ENCODE measurements around the gene HEG1. TPM values are rescaled to one million over a fixed set of nuclear protein-coding genes. Genes with fewer than 3 reads are reported as not detected.

The HEG1 gene
- total and polyA plus RNA-seq, 2 of the 13 experiments (the other 11 are each of a cell fraction or from before 2014, with no cell fraction given), result 10.7 to 18.2 TPM

- in situ Hi-C loops (cut with HindIII; ENCODE audit: extremely low pct_ligation_motif_present, low pct_unique_long_range_greater_than_20kb) (loop anchor here (5.0 kb wide), 1 partner anchor 50 kb away; no protein-coding TSS in a partner anchor), intact Hi-C loops (cut with micrococcal nuclease; ENCODE audit: unreplicated experiment) (loop anchor here (10.0 kb wide), 1 partner anchor 103 kb away; no protein-coding TSS in a partner anchor)
- Histone ChIP-seq H3K36me3 (replicated peaks in 1 of 2; ENCODE audit: control insufficient read depth in 1 of 2, insufficient read depth in 2 of 2, low read length in 2 of 2) (peaks cover 15 to 45% of the 10 kb centered on the region in 2 experiments; a peak in 4 of 5 replicates), H3K27me3 (ENCODE audit: control insufficient read depth in 1 of 2, insufficient read depth in 2 of 2, low read length in 2 of 2) (peaks cover 0 to 7% of the 10 kb centered on the region in 2 experiments; a peak in 2 of 5 replicates), H3K4me3 (replicated peaks in 1 of 3; ENCODE audit: insufficient read depth in 1 of 3, low read depth in 2 of 3, low read length in 3 of 3) (no peak overlapping the region), H4K20me1 (ENCODE audit: insufficient read depth, low read length) (peaks cover 18% of the 10 kb centered on the region), H3K9ac (ENCODE audit: insufficient read depth, low read depth, low read length) (no peak overlapping the region), H3K9me3 (ENCODE audit: low read length) (no peaks in the 10 kb centered on the region), H3K4me1 (ENCODE audit: insufficient read depth, low read length) (peaks cover 39% of the 10 kb centered on the region), H2AFZ (ENCODE audit: low read length) (no peak overlapping the region), H3K4me2 (ENCODE audit: low read depth, low read length) (peak overlapping the region; percentile 95), H3K79me2 (ENCODE audit: insufficient read depth, low read length) (peaks cover 33% of the 10 kb centered on the region), H3K27ac (ENCODE audit: extremely low read length, insufficient read depth, low read length) (no peak overlapping the region)
- TF ChIP-seq ZNF746 (CRISPR knock-in tag; IDR thresholded peaks at IDR 0.05) (no peak), ZSCAN12 (CRISPR knock-in tag; IDR thresholded peaks at IDR 0.05) (no peak), ZNF768 (CRISPR knock-in tag; IDR thresholded peaks at IDR 0.05) (no peak), ZNF567 (CRISPR knock-in tag; IDR thresholded peaks at IDR 0.05; ENCODE audit: borderline replicate concordance) (no peak), JDP2 (CRISPR knock-in tag; IDR thresholded peaks at IDR 0.05; ENCODE audit: borderline replicate concordance) (no peak), ZZZ3 (CRISPR knock-in tag; IDR thresholded peaks at IDR 0.05; ENCODE audit: borderline replicate concordance) (no peak), ZNF619 (CRISPR knock-in tag; IDR thresholded peaks at IDR 0.05) (no peak), ZNF75D (CRISPR knock-in tag; IDR thresholded peaks at IDR 0.05; ENCODE audit: borderline replicate concordance) (no peak), SIX1 (CRISPR knock-in tag; IDR thresholded peaks at IDR 0.05; ENCODE audit: borderline replicate concordance) (no peak), BCL3 (CRISPR knock-in tag; IDR thresholded peaks at IDR 0.05) (no peak), ZNF24 (IDR thresholded peaks at IDR 0.05) (no peak), CBX2 (IDR thresholded peaks at IDR 0.05; ENCODE audit: low read depth, low read length) (no peak), CBX2 (CRISPR knock-in tag; IDR thresholded peaks at IDR 0.05; ENCODE audit: low read depth) (no peak), MTERF4 (CRISPR knock-in tag; IDR thresholded peaks at IDR 0.05) (no peak), NFATC3 (CRISPR knock-in tag; IDR thresholded peaks at IDR 0.05) (no peak), FOXK2 (IDR thresholded peaks at IDR 0.05) (no peak), HNRNPL (IDR thresholded peaks at IDR 0.05; ENCODE audit: low read depth, low read length) (no peak), ZNF572 (CRISPR knock-in tag; IDR thresholded peaks at IDR 0.05) (no peak), IRF2 (CRISPR knock-in tag; IDR thresholded peaks at IDR 0.05) (no peak), NFE2L1 (CRISPR knock-in tag; IDR thresholded peaks at IDR 0.05; ENCODE audit: borderline replicate concordance) (no peak), ARNT2 (CRISPR knock-in tag; IDR thresholded peaks at IDR 0.05; ENCODE audit: low read depth) (no peak)
- ChIA-PET CTCF (ENCODE audit: low intra/inter-chr PET ratio, low total read pairs) (no interaction called here), POLR2A (interaction anchor here (0.8 to 3.1 kb wide), 3 partner anchors 11 to 50 kb away, joined by 3 to 25 read pairs (median 12); no protein-coding TSS in a partner anchor)
- DNase-seq (ENCODE audit: low spot score) (no peak), ATAC-seq (no peak), FAIRE-seq (no peak)
- no TSS peak for BruUV-seq (replicated peaks)
- 85% methylated on average over 12 of the region's 14 CpGs for WGBS (ENCODE audit: low lambda C conversion rate)
Observed at GRCh38 chr3:125051715-125052581, 3.8 kb downstream of the HEG1 start.

Measured in HepG2 (cell line).